Stromal cell of bone marrow (primary cell): ENCODE results near the gene PCNA.
"Not testable (repeated sequence)": the region's sequence is repeated elsewhere in the genome, so short reads cannot be mapped to it uniquely, and the experiment has no call there.

Experiments
- DNase-seq: peaks from one replicate; pipeline ENCODE4 v3.0.0-alpha.2; 2012; ENCODE audit warnings: low read depth

PCNA gene

GRCh38 chr20:5096463-5096862 is 23.3 kb downstream of the PCNA start:
- no peak for DNase-seq

DNA sequence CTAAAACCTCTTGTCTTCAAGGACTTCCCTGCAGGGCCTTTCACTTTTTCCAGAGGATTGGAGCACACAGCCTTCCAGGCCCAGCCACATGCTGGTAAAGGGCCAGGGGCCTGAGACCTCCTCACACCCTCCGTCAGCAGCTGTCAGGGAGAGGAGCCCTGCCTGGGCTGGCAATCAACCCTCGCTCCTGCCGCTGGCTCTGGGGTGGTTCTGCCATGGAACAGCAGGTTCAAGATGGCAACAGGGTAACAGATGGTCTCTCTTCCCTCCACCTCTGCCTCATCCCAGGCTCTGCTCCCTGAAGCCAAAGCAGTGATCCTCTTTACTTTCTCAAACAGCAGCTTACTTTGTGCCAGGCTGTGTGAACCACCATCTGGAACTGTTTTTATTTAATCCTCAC is 23.8 kb downstream of the PCNA start:
- no peak for DNase-seq

- no peak for DNase-seq
Observed at GRCh38 chr20:5095454-5095853, 24.3 kb downstream of the PCNA start.

DNA sequence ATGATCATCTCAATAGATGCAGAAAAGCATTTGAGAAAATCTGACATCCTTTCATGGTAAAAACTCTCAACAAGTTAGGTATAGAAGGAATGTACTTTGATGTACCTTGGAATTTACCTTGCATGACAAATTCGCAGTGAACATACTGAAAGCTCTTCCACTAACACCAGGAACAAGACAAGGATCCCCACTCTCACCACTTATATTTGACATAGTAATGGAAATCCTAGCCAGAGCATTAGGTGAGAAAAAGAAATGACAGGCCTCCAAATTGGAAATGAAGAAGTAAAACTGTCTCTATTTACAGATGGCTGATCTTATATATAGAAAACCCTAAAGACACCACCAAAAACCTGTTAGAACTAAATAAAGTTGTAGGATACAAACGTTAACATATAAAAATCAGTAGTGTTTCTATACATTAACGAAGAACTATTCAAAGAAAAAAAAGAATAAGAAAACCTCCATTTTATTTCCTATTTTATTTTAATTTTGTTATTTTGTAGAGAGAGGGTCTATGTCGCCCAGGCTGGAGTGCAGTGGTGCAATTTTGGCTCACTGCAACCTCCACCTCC is 26.9 kb downstream of the PCNA start:
- DNase-seq, result no peak

- DNase-seq, result no peak
Observed at GRCh38 chr20:5091902-5092301, 27.9 kb downstream of the PCNA start.

- no peak for DNase-seq
Observed at GRCh38 chr20:5090191-5090590, 29.6 kb downstream of the PCNA start.

- DNase-seq, result no peak
Observed at GRCh38 chr20:5088688-5089087, 31.1 kb downstream of the PCNA start.

DNA sequence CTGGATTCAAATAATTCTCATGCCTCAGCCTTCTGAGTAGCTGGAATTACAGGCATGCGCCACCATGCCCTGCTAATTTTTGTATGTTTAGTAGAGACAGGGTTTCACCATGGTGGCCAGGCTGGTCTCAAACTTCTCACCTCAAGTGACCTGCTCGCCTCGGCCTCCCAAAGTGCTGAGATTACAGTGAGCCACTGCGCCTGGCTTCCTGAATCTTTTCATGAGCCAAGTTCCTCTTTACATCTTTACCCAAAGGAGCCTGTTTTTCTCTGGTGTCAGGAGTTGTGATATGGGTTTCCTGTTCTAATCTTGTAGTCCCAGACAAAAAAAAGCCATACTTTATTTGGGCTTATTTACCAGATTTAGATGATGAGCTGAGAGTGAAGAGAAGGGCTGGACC is 34.4 kb downstream of the PCNA start:
- no peak for DNase-seq

GRCh38 chr20:5080384-5080877 is 39.3 kb downstream of the PCNA start:
- DNase-seq, result peak; percentile 74

DNA sequence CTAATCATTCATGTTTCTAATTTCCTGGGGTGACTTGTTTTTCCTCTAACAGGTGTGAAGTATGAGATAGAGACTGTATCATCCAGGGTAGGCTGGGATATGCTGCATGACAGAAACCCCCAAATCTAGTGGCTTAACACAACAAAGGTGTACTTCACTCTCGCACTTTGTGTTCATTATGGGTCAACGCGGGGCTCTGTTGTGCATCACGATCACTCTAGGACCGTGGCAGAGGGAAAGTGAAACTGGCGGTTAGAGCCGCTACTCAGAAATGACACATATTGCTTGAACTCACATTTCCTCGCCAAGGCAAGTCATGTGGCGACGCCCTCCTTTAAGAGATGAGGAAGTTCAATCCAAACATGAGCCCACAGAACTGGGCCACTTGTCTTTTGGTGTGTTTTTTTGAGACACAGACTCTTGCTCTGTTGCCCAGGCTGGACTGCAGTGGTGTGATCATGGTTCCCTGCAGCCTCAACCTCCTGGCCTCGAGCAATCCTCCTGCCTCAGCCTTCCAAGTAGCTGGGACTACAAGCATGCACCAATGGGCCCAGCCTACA is 41.3 kb downstream of the PCNA start:
- DNase-seq, result peak; percentile 54

DNA sequence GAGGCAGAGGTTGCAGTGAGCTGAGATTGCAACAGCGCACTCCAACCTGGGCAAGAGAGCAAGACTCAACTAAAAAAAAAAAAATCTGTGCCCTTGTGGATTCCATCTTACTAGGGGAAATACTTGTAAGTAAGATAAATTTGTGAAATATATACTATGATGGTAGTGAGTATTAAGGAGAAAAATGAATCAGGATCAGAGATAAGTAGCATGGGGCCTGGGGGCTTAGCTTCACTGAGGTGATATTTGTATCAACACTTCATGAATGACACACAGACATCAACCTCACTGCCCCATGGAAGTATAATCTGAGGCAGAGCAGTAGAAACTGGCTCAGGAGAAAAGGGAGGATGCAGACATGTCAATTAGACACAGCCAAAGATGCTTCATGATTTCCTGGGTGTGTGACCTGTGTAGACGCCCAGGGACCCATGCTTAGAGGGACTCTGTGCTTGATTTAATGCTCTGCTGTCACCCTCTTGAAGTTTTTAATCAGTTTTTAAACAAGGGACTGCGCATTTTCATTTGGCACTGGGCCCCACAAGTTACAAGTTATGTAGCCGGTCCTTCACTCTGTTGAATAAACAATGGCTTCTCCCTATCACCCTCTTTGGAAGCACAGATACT is 41.9 kb downstream of the PCNA start:
- DNase-seq, result no peak

GRCh38 chr20:5076913-5077312 is 42.8 kb downstream of the PCNA start:
- DNase-seq, result not testable (repeated sequence)

GRCh38 chr20:5074232-5074674 is 45.5 kb downstream of the PCNA start:
- DNase-seq, result no peak

DNA sequence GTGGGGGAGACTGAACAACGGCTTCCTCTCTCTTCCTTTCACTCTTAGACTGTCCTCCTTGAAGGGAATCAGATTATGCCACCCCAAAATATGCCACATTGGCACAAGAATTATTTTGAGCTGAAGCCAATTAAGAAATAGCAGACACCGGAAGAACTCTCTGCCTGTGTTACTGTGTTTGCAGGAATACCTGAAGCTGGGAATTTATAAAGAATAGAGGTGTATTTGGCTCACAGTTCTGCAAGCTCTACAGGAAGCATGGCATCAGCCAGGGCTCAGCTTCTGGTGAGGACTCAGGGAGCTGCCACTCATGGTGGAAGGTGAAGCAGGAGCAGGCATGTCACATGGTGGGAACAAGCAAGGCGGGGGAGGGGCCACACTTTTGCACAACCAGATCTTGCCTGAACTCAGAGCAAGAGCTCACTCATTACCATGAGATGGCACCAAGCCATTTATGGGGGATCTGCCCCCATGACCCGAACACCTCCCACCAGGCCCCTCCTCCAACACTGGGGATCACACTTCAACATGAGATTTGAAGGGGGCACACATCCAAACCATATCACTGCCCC is 46.0 kb downstream of the PCNA start:
- no peak for DNase-seq

GRCh38 chr20:5072756-5073659 is 46.8 kb downstream of the PCNA start:
- peak; percentile 67 for DNase-seq

- not testable (repeated sequence) for DNase-seq
Observed at GRCh38 chr20:5071942-5072341, 47.8 kb downstream of the PCNA start.

GRCh38 chr20:5070570-5070969 is 49.2 kb downstream of the PCNA start:
- DNase-seq, result no peak

- no peak for DNase-seq
Observed at GRCh38 chr20:5070081-5070480, 49.7 kb downstream of the PCNA start.

DNA sequence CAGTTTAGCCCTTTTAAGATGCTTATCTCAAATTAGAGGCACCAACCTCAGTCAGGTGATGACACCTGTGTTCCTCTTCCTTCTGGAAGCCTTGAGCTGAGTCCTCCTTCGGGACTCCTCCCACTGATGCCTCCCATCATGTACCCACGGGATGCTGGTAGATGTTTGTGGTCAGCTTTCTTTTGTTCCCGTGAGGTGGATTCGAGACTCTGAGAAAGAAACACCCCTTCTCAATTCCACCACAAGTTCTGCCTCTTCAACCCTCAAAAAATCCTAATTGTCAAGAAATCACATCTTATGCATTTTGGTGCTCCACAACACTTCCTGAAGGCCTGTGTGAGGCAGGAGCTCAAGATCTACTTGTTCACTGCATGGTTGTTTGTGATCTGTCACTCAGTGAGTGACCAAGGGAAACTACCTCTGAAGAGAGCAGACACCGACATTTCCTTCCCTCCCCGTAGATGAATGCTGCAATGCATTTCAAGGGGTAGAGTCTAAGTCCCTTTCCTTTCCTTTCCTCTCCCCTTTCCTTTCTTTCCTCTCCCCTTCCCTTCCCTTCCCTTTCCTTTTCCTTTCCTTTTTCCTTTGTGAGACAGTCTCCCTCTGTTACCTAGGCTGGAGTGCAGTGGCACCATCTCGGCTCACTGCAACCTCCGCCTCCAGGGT is 50.5 kb downstream of the PCNA start:
- no peak for DNase-seq

GRCh38 chr20:5067877-5068645 is 51.7 kb downstream of the PCNA start:
- DNase-seq, result no peak

GRCh38 chr20:5065879-5066383 is 53.8 kb downstream of the PCNA start:
- peak; percentile 98 for DNase-seq
